C4-2B (cell line): ENCODE results near the gene KHDC4.

ENCODE experiments used
- ZFX ChIP-seq: fragments of 450-650 bp; IDR thresholded peaks from 2 replicates; pipeline ENCODE4 v1.6.1; 2017
- TF ChIP-seq, protein P1 (sequence below): fragments of 450-650 bp; conservative IDR thresholded peaks from 2 replicates; pipeline ENCODE4 v1.5.1; 2017; ENCODE audit warnings: mild to moderate bottlenecking

DNA sequence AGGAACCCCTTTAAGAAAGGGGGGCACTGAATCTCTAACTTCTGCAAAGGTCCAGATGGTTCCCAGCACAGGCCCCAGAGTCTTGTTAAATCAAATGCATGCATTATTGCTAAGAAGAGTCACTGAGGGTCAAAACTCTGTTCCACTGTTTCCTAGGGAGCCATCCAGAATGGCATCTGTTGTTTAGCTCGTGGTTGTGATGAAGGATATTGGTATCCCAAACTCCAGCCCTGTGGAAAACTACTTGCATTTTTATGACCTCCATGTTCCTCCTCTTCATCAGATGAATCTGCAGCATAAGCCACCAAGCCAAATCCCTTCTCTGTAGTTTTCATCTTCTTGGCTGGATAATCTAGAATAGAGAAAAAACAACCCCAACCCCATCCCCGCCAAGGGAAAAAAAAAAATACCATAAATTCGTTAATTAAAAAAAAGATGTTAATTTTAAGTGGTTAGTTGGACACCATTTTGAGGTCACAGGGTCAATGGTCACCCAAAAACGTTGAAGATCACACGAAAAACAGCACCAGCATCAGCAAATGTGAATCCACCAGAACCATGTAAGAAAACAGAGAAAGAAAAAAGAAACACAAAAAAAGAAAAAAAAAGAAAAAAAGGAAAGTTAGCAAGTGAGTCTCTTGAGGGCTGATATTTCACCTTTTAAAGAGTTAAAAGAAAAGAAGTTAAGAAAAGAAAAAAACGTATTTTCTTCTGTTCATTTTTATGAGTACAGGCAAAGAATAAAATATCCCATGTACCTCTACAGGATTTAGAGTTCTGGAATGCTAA lies 20.1 kb downstream of the KHDC4 start:
- TF ChIP-seq, protein P1, sequence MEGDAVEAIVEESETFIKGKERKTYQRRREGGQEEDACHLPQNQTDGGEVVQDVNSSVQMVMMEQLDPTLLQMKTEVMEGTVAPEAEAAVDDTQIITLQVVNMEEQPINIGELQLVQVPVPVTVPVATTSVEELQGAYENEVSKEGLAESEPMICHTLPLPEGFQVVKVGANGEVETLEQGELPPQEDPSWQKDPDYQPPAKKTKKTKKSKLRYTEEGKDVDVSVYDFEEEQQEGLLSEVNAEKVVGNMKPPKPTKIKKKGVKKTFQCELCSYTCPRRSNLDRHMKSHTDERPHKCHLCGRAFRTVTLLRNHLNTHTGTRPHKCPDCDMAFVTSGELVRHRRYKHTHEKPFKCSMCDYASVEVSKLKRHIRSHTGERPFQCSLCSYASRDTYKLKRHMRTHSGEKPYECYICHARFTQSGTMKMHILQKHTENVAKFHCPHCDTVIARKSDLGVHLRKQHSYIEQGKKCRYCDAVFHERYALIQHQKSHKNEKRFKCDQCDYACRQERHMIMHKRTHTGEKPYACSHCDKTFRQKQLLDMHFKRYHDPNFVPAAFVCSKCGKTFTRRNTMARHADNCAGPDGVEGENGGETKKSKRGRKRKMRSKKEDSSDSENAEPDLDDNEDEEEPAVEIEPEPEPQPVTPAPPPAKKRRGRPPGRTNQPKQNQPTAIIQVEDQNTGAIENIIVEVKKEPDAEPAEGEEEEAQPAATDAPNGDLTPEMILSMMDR, result no peak
- TF ChIP-seq ZFX, result no peak
